H1 (cell line): ENCODE results near the gene COA5. TPM values are rescaled to one million over a fixed set of nuclear protein-coding genes. Genes with fewer than 3 reads are reported as not detected.

Source experiments
- ASH2L ChIP-seq: fragments of 200-600, 300-600 bp; sonication (generic); IDR thresholded peaks from one replicate; pipeline ENCODE4 v1.7.1; 2017; ENCODE audit warnings: low read length
- CBX8 ChIP-seq: fragments of 300-800, 300-1000 bp; sonication (generic); IDR thresholded peaks from 2 replicates; pipeline ENCODE4 v1.7.1; 2016; ENCODE audit warnings: low read depth, low read length, borderline replicate concordance
- CHD2 ChIP-seq: IDR thresholded peaks from 2 replicates; pipeline ENCODE4 v1.6.1; 2012; ENCODE audit warnings: low read length, improper control_type of control experiment
- SUZ12 ChIP-seq: fragments of 200-600 bp; sonication (generic); IDR thresholded peaks from 2 replicates; pipeline ENCODE4 v1.6.1; 2012; ENCODE audit warnings: mild to moderate bottlenecking, inconsistent platforms, low read length, moderate library complexity, mixed read lengths
- TCF12 ChIP-seq: IDR thresholded peaks from 2 replicates; pipeline ENCODE4 v1.6.1; 2011; ENCODE audit warnings: low read depth, mild to moderate bottlenecking, low read length
- polyA plus RNA-seq, 7 experiments: library from polyadenylated mRNA; depleted of rRNA in 3 of 7; stranded (reverse) in 5 of 7; unstranded in 2 of 7; fragments of >200 nt in 5 of 7; fragments of 200-250 nt in 2 of 7; gene quantifications; 1 replicate in 5 of 7; 2 replicates in 1 of 7; 4 replicates in 1 of 7; pipeline versions ENCODE4 v1.2.1 to v1.2.3, GENCODE V29; 2011 to 2013; ENCODE audit warnings: missing spikeins in 2 of 7, mixed read lengths in 2 of 7
- total RNA-seq: library from RNA; stranded (reverse); fragmentation: NEBNext Ultra II Directional; extraction: Animal tissue kit (Norgen Biotek cat#: 25700); gene quantifications from 2 replicates; pipeline ENCODE4 v1.2.1, GENCODE V29; 2021

The COA5 gene
- total and polyA plus RNA-seq, 2 of the 8 experiments (the other 6 are each of a cell fraction or from before 2014, with no cell fraction given): 20.3 to 24.7 TPM

- no peak for TF ChIP-seq ASH2L
- no peak for TF ChIP-seq SUZ12
- no peak for TF ChIP-seq CBX8
- no peak for TF ChIP-seq TCF12
- no peak for TF ChIP-seq CHD2
Measured at GRCh38 chr2:98583816-98584618, 24.3 kb downstream of the COA5 start (continued).
